Measurements from ENCODE around the gene CYLD.

The CYLD gene

GRCh38 chr16:50699326-50700159, 42.3 kb upstream of the CYLD start:
- no peak overlapping the region for H3K27ac ChIP-seq (ENCODE audit: low read depth, low read length)
- H3K4me1 ChIP-seq (ENCODE audit: control insufficient read depth, insufficient read depth, low read length), result no peaks in the 10 kb centered on the region; the same call in 1 of the 2 replicates
- H3K4me3 ChIP-seq (ENCODE audit: low read depth, low read length), result no peak overlapping the region
- no peaks in the 10 kb centered on the region for H3K36me3 ChIP-seq (ENCODE audit: control insufficient read depth, insufficient read depth, low read length)
- H3K9me3 ChIP-seq (ENCODE audit: control insufficient read depth, insufficient read depth, low read depth, low read length), result peaks cover 8% of the 10 kb centered on the region
- peaks cover 12% of the 10 kb centered on the region for H3K27me3 ChIP-seq (ENCODE audit: control insufficient read depth, insufficient read depth, low read length)
- no peak overlapping the region for H3K9ac ChIP-seq (ENCODE audit: low read length)

GRCh38 chr16:50702725-50703124, 39.2 kb upstream of the CYLD start:
- H3K9ac ChIP-seq (ENCODE audit: low read length), result no peak overlapping the region
- no peaks in the 10 kb centered on the region for H3K36me3 ChIP-seq (ENCODE audit: control insufficient read depth, insufficient read depth, low read length)
- H3K27ac ChIP-seq (ENCODE audit: low read depth, low read length), result no peak overlapping the region
- H3K9me3 ChIP-seq (ENCODE audit: control insufficient read depth, insufficient read depth, low read depth, low read length), result peaks cover 18% of the 10 kb centered on the region
- no peaks in the 10 kb centered on the region for H3K4me1 ChIP-seq (ENCODE audit: control insufficient read depth, insufficient read depth, low read length)
- no peaks in the 10 kb centered on the region for H3K27me3 ChIP-seq (ENCODE audit: control insufficient read depth, insufficient read depth, low read length)
- no peak overlapping the region for H3K4me3 ChIP-seq (ENCODE audit: low read depth, low read length)

GRCh38 chr16:50704245-50704644, 37.6 kb upstream of the CYLD start:
- H3K36me3 ChIP-seq (ENCODE audit: control insufficient read depth, insufficient read depth, low read length), result no peaks in the 10 kb centered on the region
- H3K4me1 ChIP-seq (ENCODE audit: control insufficient read depth, insufficient read depth, low read length), result no peaks in the 10 kb centered on the region
- H3K4me3 ChIP-seq (ENCODE audit: low read depth, low read length), result no peak overlapping the region
- H3K27ac ChIP-seq (ENCODE audit: low read depth, low read length), result no peak overlapping the region
- H3K27me3 ChIP-seq (ENCODE audit: control insufficient read depth, insufficient read depth, low read length), result no peaks in the 10 kb centered on the region
- no peak overlapping the region for H3K9ac ChIP-seq (ENCODE audit: low read length)
- peaks cover 18% of the 10 kb centered on the region for H3K9me3 ChIP-seq (ENCODE audit: control insufficient read depth, insufficient read depth, low read depth, low read length)

DNA sequence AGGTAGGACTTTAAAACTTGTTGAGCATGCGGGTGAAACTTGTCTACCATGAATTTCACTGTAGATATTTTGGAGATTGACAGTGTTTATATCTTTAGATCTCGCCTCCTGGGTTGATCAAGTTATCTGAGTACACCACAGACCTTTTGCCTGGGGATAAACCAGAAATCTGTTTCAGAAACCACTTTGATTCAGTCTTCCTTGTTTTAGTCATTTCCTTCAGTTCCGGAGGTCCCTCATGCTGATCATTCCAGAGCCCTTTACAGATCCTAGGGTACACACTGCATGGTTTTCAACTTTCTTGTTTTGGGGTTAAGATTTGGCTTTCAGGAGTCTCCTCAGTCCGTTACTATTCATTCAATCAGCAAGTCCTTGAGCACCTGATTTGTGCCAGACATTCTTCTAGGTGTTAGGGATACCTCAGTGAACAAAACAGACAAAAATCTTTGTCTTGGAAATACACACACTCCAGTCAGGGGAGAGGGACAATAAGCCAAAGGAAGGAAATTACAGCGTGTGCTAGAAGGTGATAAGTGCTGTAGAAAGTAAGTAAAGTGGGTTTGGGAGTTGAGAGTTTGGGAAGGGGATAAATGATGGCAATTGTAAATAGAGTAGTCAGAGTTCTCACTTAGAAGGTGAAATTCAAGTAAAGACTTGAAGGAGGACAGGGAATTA, 36.3 kb upstream of the CYLD start:
- Histone ChIP-seq H3K27ac (ENCODE audit: low read depth, low read length) (no peak overlapping the region), H3K9ac (ENCODE audit: low read length) (no peak overlapping the region), H3K9me3 (ENCODE audit: control insufficient read depth, insufficient read depth, low read depth, low read length) (peaks cover 18% of the 10 kb centered on the region), H3K27me3 (ENCODE audit: control insufficient read depth, insufficient read depth, low read length) (no peaks in the 10 kb centered on the region), H3K4me3 (ENCODE audit: low read depth, low read length) (no peak overlapping the region), H3K4me1 (ENCODE audit: control insufficient read depth, insufficient read depth, low read length) (no peaks in the 10 kb centered on the region), H3K36me3 (ENCODE audit: control insufficient read depth, insufficient read depth, low read length) (no peaks in the 10 kb centered on the region)

DNA sequence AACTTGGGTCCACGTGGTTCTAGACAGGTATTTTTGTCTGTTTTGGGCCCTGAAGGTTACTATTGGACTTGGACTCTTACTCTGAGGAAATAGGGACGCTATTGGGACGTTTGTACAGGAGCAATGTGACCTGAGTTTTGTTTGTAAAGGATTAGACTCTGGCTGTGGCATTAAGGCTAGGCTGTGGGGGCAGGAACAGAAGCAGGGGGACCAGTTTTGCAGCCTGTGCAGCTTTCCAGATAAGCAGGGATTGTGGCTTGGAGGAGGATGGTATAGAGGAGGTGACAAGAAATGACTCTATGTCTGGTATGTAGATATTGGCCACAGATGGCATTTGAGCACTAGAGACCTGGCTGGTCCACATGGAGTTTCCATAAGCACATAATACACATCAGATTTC, 35.6 kb upstream of the CYLD start:
- Histone ChIP-seq H3K36me3 (ENCODE audit: control insufficient read depth, insufficient read depth, low read length) (no peaks in the 10 kb centered on the region), H3K27ac (ENCODE audit: low read depth, low read length) (no peak overlapping the region), H3K9me3 (ENCODE audit: control insufficient read depth, insufficient read depth, low read depth, low read length) (peaks cover 18% of the 10 kb centered on the region), H3K27me3 (ENCODE audit: control insufficient read depth, insufficient read depth, low read length) (no peaks in the 10 kb centered on the region), H3K4me3 (ENCODE audit: low read depth, low read length) (no peak overlapping the region), H3K9ac (ENCODE audit: low read length) (no peak overlapping the region), H3K4me1 (ENCODE audit: control insufficient read depth, insufficient read depth, low read length) (no peaks in the 10 kb centered on the region)

- no peak overlapping the region for H3K4me3 ChIP-seq (ENCODE audit: low read depth, low read length)
- peaks cover 18% of the 10 kb centered on the region for H3K9me3 ChIP-seq (ENCODE audit: control insufficient read depth, insufficient read depth, low read depth, low read length)
- H3K4me1 ChIP-seq (ENCODE audit: control insufficient read depth, insufficient read depth, low read length), result peaks cover 5% of the 10 kb centered on the region; the same call in 1 of the 2 replicates
- H3K9ac ChIP-seq (ENCODE audit: low read length), result no peak overlapping the region
- no peaks in the 10 kb centered on the region for H3K27me3 ChIP-seq (ENCODE audit: control insufficient read depth, insufficient read depth, low read length)
- no peak overlapping the region for H3K27ac ChIP-seq (ENCODE audit: low read depth, low read length)
- H3K36me3 ChIP-seq (ENCODE audit: control insufficient read depth, insufficient read depth, low read length), result no peaks in the 10 kb centered on the region
Observed at GRCh38 chr16:50708373-50709060, 33.4 kb upstream of the CYLD start.

DNA sequence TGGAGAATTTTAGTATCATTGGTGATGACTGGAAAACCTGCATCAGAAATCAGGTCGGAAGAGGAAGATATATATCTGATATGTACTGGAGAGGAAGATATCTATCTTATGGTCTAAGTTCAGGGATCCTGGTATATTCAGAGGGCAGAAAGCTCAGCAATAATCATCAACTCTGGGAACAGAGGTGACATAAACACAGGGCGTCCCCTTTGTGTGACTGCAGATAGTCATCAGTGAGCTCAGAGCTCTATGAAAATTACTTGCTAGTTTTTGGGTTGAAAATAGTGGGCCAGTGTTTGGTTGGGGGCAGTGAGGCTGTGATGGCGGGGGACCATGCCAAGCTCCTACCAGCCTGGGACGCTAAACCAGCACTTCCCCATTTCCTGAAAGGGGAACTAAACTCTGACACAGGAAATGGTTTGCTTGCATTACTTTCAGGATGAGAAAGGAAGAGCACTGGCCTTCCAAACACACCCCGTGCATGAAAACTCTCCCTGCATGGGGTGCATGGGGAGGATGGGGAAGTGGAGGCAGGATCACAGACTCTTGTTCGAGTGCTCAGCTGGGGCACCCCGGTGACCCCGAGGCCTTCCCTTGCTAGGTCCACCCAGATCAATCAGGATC, 32.7 kb upstream of the CYLD start:
- Histone ChIP-seq H3K4me3 (ENCODE audit: low read depth, low read length) (no peak overlapping the region), H3K27ac (ENCODE audit: low read depth, low read length) (no peak overlapping the region)

GRCh38 chr16:50709980-50710379, 31.9 kb upstream of the CYLD start:
- no peak overlapping the region for H3K9ac ChIP-seq (ENCODE audit: low read length)
- H3K27ac ChIP-seq (ENCODE audit: low read depth, low read length), result no peak overlapping the region
- peaks cover 8% of the 10 kb centered on the region; the same call in 1 of the 2 replicates for H3K9me3 ChIP-seq (ENCODE audit: control insufficient read depth, insufficient read depth, low read depth, low read length)
- H3K36me3 ChIP-seq (ENCODE audit: control insufficient read depth, insufficient read depth, low read length), result no peaks in the 10 kb centered on the region
- no peak overlapping the region for H3K4me3 ChIP-seq (ENCODE audit: low read depth, low read length)
- peaks cover 11% of the 10 kb centered on the region; the same call in 1 of the 2 replicates for H3K4me1 ChIP-seq (ENCODE audit: control insufficient read depth, insufficient read depth, low read length)
- no peaks in the 10 kb centered on the region for H3K27me3 ChIP-seq (ENCODE audit: control insufficient read depth, insufficient read depth, low read length)

More for the DNA sequence above, 32.7 kb upstream of the CYLD start:
- Histone ChIP-seq H3K9me3 (ENCODE audit: control insufficient read depth, insufficient read depth, low read depth, low read length) (peaks cover 12% of the 10 kb centered on the region), H3K4me1 (ENCODE audit: control insufficient read depth, insufficient read depth, low read length) (peaks cover 11% of the 10 kb centered on the region; the same call in 1 of the 2 replicates), H3K36me3 (ENCODE audit: control insufficient read depth, insufficient read depth, low read length) (no peaks in the 10 kb centered on the region), H3K27me3 (ENCODE audit: control insufficient read depth, insufficient read depth, low read length) (no peaks in the 10 kb centered on the region), H3K9ac (ENCODE audit: low read length) (no peak overlapping the region)

DNA sequence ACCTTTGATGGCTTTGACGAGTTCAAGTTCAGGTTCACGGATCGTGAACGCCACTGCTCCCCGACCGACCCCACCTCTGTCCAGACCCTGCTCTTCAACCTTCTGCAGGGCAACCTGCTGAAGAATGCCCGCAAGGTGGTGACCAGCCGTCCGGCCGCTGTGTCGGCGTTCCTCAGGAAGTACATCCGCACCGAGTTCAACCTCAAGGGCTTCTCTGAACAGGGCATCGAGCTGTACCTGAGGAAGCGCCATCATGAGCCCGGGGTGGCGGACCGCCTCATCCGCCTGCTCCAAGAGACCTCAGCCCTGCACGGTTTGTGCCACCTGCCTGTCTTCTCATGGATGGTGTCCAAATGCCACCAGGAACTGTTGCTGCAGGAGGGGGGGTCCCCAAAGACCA, 30.8 kb upstream of the CYLD start:
- no peaks in the 10 kb centered on the region; the same call in 1 of the 2 replicates for H3K9me3 ChIP-seq (ENCODE audit: control insufficient read depth, insufficient read depth, low read depth, low read length)
- H3K4me1 ChIP-seq (ENCODE audit: control insufficient read depth, insufficient read depth, low read length), result peaks cover 11% of the 10 kb centered on the region; the same call in 1 of the 2 replicates
- no peaks in the 10 kb centered on the region for H3K27me3 ChIP-seq (ENCODE audit: control insufficient read depth, insufficient read depth, low read length)
- H3K36me3 ChIP-seq (ENCODE audit: control insufficient read depth, insufficient read depth, low read length), result no peaks in the 10 kb centered on the region
- no peak overlapping the region for H3K9ac ChIP-seq (ENCODE audit: low read length)
- no peak overlapping the region for H3K4me3 ChIP-seq (ENCODE audit: low read depth, low read length)
- no peak overlapping the region for H3K27ac ChIP-seq (ENCODE audit: low read depth, low read length)

DNA sequence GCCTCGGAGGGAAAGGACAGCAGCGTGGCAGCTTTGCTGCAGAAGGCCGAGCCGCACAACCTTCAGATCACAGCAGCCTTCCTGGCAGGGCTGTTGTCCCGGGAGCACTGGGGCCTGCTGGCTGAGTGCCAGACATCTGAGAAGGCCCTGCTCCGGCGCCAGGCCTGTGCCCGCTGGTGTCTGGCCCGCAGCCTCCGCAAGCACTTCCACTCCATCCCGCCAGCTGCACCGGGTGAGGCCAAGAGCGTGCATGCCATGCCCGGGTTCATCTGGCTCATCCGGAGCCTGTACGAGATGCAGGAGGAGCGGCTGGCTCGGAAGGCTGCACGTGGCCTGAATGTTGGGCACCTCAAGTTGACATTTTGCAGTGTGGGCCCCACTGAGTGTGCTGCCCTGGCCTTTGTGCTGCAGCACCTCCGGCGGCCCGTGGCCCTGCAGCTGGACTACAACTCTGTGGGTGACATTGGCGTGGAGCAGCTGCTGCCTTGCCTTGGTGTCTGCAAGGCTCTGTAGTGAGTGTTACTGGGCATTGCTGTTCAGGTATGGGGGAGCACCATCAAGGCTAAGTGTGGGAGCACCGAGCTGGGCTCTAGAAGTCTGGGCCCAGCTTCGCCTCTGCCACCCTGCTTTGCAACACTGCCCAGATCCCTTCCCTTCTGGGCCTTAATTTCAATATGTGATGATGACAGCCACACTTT, 29.9 kb upstream of the CYLD start:
- H3K4me1 ChIP-seq (ENCODE audit: control insufficient read depth, insufficient read depth, low read length), result peaks cover 11% of the 10 kb centered on the region; the same call in 1 of the 2 replicates
- H3K36me3 ChIP-seq (ENCODE audit: control insufficient read depth, insufficient read depth, low read length), result no peaks in the 10 kb centered on the region
- no peak overlapping the region for H3K9ac ChIP-seq (ENCODE audit: low read length)
- no peak overlapping the region for H3K4me3 ChIP-seq (ENCODE audit: low read depth, low read length)
- no peak overlapping the region for H3K27ac ChIP-seq (ENCODE audit: low read depth, low read length)
- H3K9me3 ChIP-seq (ENCODE audit: control insufficient read depth, insufficient read depth, low read depth, low read length), result no peaks in the 10 kb centered on the region
- H3K27me3 ChIP-seq (ENCODE audit: control insufficient read depth, insufficient read depth, low read length), result no peaks in the 10 kb centered on the region
